Measurements from ENCODE around the gene CACNA1F. TPM values are rescaled to one million over a fixed set of nuclear protein-coding genes. Genes with fewer than 3 reads are reported as not detected.

The CACNA1F gene
- total and polyA plus RNA-seq, 9 of the 15 experiments (the other 6 are each of a cell fraction or from before 2014, with no cell fraction given), result under 0.01 to 0.41 (median 0.03) TPM; not detected in 3

DNA sequence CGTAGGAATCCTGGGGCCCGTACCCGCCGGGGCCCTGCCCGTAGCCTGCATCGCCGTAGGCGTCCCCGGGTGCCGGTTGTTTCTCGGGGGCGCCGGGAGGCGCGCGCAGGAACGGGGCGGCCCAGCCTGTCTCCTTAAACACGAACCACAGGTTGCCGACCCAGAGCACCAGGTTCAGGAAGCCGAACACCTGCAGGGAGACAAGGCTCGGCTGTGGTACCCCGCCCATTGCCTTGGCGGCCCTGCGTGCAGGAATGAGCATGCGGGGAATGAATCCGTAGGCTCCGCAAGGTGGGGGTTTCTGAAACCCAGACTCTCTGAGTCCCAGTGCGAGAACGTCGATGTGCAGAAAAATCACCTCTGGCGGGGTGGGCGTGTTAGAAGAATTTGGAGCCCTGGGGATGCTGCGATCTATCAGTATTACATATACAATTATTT lies 41.5 kb downstream of the CACNA1F start (continued):
- TF ChIP-seq SMAD2 (IDR thresholded peaks at IDR 0.05; ENCODE audit: low read depth, low read length) (no peak), DNMT1 (IDR thresholded peaks at IDR 0.05) (no peak), BACH1 (tag; IDR thresholded peaks at IDR 0.05) (no peak), ZNF76 (CRISPR knock-in tag; IDR thresholded peaks at IDR 0.05; ENCODE audit: borderline replicate concordance) (no peak), GTF2F1 (IDR thresholded peaks at IDR 0.05; ENCODE audit: low read depth, low read length) (no peak), MECOM (CRISPR knock-in tag; IDR thresholded peaks at IDR 0.05) (no peak), ZNF511 (CRISPR knock-in tag; IDR thresholded peaks at IDR 0.05) (no peak; the same call in 1 of the 2 replicates), LARP7 (IDR thresholded peaks at IDR 0.05) (no peak), LCOR (CRISPR knock-in tag; IDR thresholded peaks at IDR 0.05) (no peak), ERF (CRISPR knock-in tag; IDR thresholded peaks at IDR 0.05) (0 out of 2 replicates have a peak, but pooled peaks have one; percentile 65), NCOA4 (IDR thresholded peaks at IDR 0.05; ENCODE audit: partially characterized antibody) (no peak), XRCC5 (IDR thresholded peaks at IDR 0.05; ENCODE audit: low read depth, low read length) (no peak), U2AF2 (optimal IDR thresholded peaks at IDR 0.05; ENCODE audit: low read depth, low read length) (no peak), ELK1 (CRISPR knock-in tag; IDR thresholded peaks at IDR 0.05) (no peak), TSC22D4 (tag; IDR thresholded peaks at IDR 0.05) (no peak), RFX7 (CRISPR knock-in tag; IDR thresholded peaks at IDR 0.05) (no peak), EGR1 (conservative IDR thresholded peaks at IDR 0.05) (0 out of 2 replicates have a peak, but pooled peaks have one; percentile 11), HLTF (IDR thresholded peaks at IDR 0.05) (no peak), ZNF124 (CRISPR knock-in tag; IDR thresholded peaks at IDR 0.05) (no peak), PHF8 (IDR thresholded peaks at IDR 0.05; ENCODE audit: borderline replicate concordance, low read length) (0 out of 2 replicates have a peak, but pooled peaks have one; percentile 81)
- TF ChIP-seq, protein P1, sequence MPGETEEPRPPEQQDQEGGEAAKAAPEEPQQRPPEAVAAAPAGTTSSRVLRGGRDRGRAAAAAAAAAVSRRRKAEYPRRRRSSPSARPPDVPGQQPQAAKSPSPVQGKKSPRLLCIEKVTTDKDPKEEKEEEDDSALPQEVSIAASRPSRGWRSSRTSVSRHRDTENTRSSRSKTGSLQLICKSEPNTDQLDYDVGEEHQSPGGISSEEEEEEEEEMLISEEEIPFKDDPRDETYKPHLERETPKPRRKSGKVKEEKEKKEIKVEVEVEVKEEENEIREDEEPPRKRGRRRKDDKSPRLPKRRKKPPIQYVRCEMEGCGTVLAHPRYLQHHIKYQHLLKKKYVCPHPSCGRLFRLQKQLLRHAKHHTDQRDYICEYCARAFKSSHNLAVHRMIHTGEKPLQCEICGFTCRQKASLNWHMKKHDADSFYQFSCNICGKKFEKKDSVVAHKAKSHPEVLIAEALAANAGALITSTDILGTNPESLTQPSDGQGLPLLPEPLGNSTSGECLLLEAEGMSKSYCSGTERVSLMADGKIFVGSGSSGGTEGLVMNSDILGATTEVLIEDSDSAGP (CRISPR knock-in tag; IDR thresholded peaks at IDR 0.05), result no peak
- TF ChIP-seq, protein P2, sequence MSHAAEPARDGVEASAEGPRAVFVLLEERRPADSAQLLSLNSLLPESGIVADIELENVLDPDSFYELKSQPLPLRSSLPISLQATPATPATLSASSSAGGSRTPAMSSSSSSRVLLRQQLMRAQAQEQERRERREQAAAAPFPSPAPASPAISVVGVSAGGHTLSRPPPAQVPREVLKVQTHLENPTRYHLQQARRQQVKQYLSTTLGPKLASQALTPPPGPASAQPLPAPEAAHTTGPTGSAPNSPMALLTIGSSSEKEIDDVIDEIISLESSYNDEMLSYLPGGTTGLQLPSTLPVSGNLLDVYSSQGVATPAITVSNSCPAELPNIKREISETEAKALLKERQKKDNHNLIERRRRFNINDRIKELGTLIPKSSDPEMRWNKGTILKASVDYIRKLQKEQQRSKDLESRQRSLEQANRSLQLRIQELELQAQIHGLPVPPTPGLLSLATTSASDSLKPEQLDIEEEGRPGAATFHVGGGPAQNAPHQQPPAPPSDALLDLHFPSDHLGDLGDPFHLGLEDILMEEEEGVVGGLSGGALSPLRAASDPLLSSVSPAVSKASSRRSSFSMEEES (CRISPR knock-in tag; IDR thresholded peaks at IDR 0.05), result no peak
- TF ChIP-seq, protein P3, sequence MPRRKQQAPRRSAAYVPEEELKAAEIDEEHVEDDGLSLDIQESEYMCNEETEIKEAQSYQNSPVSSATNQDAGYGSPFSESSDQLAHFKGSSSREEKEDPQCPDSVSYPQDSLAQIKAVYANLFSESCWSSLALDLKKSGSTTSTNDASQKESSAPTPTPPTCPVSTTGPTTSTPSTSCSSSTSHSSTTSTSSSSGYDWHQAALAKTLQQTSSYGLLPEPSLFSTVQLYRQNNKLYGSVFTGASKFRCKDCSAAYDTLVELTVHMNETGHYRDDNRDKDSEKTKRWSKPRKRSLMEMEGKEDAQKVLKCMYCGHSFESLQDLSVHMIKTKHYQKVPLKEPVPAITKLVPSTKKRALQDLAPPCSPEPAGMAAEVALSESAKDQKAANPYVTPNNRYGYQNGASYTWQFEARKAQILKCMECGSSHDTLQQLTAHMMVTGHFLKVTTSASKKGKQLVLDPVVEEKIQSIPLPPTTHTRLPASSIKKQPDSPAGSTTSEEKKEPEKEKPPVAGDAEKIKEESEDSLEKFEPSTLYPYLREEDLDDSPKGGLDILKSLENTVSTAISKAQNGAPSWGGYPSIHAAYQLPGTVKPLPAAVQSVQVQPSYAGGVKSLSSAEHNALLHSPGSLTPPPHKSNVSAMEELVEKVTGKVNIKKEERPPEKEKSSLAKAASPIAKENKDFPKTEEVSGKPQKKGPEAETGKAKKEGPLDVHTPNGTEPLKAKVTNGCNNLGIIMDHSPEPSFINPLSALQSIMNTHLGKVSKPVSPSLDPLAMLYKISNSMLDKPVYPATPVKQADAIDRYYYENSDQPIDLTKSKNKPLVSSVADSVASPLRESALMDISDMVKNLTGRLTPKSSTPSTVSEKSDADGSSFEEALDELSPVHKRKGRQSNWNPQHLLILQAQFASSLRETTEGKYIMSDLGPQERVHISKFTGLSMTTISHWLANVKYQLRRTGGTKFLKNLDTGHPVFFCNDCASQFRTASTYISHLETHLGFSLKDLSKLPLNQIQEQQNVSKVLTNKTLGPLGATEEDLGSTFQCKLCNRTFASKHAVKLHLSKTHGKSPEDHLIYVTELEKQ (CRISPR knock-in tag; IDR thresholded peaks at IDR 0.05), result no peak
